GM19452 (cell line): ENCODE data around the gene LGR6.
A peak's percentile ranks its signal among the peaks of the same experiment; 100 is the strongest.

Experiments
- ATAC-seq: cut with Tn5 transposase; IDR thresholded peaks from one replicate; pipeline ENCODE4 v1.9.1; 2021; ENCODE audit not compliant: unreplicated experiment

The LGR6 gene

DNA sequence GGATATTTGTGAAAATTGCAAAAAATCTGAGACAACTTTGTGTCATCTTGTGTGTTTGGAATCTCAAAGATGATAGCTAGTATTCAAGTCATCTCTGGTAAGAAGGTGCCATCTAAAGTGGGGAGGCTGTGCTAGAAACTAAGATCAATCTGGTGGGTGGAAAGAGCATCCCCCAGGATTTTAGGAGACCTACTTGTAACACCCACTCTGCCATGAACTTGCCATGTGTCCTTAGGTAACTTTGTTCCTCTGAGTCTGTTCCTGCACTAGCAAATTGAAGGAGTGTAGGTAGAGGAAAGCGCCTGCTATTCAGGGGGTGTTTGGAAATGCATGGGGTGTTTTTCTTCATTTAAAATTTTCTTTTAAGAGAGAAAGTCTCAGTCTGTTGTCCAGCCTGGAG, 24.4 kb downstream of the LGR6 start:
- ATAC-seq: no peak

DNA sequence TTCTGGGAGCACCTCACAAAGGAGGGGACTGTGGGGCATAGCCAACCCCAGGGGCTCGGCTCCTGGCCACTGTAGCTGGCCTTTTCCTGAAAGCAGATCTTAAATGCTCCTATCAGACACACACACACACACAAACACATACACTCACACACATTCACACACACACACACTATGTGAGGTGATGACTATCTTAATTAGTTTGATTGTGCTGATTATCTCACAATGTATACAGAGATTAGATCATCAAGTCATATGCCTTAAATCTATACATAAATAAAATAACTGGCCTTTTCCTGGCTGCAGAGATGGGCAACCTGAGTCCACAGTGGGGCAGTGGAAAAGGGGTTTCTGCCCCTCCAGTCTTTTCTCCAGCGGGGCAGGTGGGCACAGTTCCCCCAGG, 27.1 kb downstream of the LGR6 start:
- ATAC-seq: no peak

DNA sequence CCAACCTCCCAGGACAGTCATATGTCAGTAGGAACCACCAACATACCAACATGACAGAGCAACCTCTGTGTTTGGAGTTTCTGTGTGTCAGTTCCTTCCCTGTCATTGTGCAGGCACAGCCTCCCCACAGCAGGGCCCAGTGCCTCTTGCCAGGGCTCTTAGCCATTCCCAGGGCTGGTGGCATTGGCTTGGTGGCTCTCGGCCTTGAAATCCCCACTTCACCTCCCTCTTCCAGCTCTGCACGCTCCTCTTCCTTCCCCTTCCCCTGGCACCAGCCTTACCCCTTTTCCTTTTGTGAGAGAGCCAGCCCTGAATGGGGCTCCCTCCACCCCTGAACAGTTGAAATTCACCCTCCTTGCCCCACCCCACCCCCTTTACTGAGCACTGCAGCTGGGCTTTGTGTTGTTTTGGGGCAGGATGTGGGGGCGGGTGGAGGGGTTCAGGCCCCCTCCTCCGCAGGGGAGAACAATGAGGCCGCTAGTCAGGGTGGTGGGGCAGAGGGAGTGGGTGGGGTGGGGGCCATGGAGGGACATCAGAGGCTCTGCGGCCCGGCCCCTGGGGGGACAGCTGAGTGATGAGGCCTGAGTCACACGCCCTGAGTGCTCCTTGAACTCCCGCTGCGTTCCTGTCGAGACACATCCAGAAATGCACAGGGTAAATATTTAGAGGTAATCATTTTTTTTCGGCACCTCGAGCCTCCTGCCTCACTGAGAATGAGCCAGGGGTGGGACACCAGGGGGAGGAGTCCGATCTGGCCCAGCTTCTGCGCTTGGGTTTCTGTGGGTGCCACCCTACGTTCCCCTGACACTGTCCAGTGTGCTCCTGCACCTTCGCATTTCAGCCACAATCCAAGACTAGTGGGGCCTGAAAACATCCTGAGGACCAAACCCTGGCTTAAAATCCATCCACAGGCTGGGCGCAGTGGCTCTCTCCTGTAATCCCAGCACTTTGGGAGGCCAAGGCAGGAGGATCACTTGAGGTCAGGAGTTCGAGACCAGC, 28.6 kb downstream of the LGR6 start:
- no peak for ATAC-seq

DNA sequence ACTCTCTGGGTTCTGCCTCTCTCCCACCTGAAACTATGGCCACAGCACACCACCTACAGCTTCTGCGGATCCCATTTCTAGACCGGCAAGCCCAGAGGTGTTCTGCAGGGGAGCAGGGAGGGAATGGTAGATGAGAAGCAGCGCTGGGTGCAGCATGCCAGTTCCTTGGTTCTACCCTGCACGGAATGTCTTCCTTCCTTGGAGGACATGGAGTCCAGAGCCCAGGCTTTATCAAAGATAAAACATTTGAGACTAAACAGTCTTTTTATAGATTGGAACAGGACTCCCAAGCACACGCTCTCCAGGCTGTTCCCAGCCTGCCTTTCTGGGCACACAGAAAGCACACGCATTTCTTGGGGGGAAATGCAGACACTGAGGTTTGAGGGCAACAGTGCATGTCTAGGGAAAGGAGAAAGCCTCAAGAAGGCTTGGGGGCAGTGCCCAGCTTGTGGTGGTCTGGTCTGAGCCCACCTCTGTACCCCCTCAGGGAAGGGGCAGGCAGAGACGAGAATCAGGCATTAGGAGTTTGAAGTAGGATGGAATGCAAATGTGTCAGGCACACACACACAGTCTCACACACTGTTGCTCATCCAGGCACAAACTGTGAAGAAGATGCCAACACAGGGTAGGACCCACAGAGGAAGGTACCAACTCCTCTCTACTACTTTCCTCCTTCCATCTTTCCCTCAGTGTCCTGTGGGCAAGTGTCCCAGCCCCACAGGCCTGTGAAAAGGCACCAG, 29.7 kb downstream of the LGR6 start:
- ATAC-seq: no peak

DNA sequence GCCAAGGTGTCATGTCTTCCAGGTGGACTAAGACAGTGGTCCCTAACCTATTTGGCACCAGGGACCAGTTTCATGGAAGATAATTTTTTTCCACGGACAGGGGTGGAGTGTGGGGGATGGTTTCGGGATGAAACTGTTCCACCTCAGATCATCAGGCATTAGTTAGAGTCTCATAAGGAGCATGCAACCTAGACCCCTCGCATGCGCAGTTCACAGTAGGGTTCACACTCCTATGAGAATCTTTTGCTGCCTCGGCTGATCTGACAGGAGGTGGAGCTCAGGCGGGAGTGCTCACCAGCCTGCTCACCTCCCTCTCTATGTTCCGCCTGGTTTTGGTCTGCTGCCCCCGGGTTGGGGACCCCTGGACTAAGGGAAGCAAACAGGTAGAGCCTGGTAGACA, 30.9 kb downstream of the LGR6 start:
- ATAC-seq: no peak

DNA sequence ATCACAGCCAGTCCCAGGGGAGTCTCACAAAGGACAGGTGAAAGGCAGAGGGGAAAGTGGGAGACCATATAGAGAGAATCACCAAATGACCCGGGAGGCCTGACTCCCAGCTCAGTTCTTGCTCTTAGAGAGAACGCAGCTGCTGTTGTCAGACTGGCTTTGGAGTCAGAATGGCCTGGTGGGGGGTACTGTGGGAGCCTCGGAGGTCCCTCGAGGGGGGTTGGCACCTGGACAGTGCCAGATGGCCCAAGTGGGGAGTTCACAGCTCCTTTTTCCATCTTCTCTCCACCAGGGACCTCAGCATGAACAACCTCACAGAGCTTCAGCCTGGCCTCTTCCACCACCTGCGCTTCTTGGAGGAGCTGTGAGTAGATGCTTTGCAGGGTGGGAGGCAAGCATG, 31.5 kb downstream of the LGR6 start:
- no peak for ATAC-seq

DNA sequence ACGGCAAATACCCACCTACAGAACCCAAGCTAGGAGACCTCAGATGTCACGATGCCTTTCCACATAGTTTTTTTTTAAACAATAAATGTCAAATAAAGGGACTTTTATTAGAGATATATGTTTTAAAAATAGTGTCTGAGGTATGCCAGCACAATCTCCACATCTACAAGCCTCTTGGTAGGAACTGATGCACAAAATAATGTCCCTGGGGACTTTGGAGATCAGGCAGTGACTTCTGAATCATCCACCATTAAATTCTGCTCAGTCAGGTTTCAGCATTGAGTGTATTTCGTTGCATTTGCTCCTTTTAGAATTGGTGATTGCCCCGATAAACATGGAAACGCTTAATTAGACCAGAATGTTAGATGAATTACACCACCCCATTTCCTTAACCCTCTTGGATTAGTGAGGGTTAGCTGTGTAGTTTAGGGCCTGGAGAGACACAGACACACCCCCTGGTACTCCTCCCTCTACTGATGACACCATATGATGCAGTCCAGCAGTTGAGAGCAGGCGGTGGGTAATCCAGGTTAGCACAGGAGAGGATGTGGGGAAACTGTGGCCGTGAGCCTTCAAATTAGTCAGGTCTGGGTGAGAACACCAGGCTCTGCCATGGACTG, 33.6 kb downstream of the LGR6 start:
- ATAC-seq: no peak

DNA sequence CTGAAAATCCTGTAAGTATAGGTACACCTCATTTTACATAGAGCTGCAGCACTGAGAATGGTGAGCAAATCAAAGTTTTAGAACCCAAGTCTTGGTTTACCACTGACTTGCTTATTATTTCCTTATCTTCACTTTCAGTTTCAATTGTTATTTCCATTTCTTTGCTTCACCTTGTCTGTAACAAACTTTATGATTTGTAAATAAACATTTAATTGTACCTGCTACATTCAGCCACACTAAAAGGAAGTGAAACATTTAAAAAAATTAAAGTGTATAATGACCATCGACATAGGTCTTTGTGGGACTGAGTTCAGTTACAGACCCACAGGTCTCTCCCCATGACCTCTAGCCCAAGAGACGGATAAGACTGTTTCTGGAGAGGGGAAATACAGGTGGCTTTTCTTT, 34.4 kb downstream of the LGR6 start:
- ATAC-seq: no peak

DNA sequence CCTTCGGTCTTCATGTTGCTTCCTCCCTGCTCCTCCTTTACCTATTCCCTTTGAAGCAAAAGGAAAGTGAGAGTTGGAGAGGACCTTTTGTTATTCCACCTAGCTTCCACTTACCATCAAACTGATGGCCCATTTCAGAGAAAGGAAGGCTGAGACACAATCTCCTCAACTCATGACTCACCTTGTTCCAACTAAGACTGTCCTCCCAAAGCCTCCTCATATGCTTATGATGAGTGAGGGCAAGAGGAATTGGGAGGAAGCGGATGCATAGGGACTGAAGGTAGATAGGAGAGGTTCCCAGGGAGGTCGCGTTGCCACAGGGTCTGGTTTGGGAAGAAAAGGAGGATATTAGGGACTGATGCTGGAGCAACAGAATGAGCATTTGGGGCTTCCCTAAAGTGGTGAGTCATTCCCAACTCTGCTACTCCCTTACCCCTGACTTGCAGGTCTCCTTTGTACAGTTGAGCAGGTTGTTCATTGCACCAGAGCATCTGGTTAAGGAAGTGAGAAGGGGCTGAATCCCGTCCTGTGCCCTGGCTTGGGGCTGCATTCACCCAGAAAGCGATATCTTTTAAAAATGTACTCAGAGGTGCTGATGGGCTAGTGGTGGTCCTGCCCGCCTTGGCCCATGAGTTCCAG, 35.0 kb downstream of the LGR6 start:
- ATAC-seq: no peak

DNA sequence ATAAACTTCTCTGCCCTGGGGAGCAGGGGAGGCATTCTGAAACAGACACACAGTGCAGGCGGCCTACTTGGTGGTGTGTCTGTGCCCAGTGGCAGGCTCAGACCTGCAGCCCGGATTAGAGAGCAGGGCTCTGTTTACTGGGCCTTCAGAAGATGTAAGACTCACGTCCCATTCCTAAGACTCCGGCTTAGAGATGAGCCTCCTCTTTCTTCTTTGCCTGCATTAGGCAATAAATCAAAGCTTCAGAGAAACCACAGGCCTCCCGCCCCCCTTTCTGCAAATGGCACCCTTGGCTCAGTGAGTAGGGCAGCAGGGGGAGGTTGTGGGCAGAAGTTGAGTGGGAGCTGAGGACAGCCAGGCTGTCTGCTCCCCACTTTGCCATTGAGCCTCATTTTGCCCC, 35.8 kb downstream of the LGR6 start:
- ATAC-seq: no peak

DNA sequence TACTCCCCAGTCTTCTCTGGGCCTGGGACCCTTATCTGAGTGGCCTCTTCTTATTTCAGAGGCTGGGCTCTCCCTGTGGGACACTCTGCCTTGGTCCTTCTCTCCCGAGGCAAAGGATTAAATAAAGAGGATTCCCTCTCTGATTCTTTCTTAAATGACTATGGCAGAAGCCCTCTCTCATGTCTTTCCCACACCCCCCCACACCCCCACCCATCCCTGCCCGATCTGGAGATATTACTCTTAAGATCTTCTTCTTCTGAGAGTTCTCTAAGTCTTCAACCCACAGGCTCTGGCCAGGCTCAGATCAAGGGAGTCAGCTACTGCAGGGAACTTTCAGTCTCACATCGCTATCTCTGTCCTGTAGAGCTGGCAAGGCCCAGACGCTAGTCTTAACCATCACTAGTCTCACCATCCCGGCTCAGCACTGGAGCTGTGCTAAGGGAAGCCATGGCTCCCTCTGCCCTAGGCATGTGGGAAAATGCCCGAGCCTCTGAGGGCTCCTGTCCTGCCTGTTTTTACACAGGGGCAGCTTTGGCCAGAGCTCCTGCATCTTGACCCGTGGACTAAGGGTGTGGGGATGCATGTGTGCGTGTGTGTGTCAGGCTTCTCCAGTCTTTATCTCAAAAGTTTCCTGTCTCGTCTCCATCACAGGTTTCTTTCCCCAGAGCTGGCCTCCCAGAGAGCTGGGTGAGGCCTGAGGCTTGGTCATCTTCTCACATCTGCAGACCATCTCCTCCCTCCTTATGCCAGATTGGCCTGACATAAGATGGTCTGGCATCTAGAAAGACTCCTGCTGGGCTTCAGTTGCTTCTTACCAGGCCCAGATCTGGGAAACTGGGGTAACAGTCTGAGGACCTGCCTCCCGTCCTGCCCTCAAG, 36.7 kb downstream of the LGR6 start:
- no peak for ATAC-seq

DNA sequence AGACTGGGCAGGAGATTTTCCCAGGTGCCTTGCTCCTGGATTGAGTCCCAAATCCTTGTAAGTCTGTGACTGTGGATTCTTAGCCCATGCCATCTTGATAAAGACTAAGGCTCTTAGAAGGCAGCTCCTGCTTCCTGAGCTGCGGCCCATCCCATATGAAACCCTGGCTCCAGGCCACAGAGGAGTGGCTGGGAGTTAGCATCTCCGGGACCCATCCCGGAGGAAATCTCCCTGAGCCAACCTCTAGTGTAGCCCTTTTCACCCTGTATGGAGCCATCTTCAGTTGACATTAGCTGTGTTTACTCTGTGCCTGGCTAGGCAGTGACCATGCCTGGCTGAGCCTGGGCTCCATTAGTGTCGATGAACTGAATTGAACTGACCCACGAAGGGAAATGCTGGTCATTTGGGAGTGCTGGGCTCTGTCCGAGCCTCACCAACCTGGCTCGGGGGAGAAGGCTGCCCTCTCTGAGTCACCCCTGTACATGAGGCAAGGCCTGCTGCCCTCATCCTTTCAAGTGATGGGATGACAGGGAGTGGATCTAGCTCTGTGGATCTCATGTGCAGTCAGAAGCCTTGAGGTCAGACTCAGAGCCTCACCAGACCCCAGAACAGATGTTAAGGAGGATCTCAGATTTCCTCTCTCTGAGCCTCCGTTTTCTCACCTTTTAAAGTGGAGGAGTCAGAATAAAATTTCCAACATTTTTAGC, 37.5 kb downstream of the LGR6 start:
- no peak for ATAC-seq

DNA sequence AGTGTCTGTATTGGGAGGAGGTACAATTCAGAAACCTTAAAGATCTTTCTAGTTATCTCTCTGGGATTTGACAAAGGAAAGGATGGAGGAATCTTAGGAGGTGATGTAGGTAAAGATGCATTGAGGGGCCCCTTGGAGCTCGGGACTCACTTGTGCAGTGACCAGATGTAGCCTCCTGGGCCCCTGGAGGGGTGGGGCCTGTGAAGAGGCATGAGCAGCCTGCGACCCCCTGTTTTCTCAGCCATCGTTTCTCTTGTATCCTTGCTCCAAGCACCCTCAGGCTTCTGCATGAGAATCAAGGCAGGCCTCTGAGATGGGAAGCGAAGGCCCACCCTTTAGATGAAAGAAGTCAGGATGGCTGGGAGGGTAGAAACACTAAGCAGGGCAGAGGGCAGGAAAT, 39.6 kb downstream of the LGR6 start:
- ATAC-seq: no peak

DNA sequence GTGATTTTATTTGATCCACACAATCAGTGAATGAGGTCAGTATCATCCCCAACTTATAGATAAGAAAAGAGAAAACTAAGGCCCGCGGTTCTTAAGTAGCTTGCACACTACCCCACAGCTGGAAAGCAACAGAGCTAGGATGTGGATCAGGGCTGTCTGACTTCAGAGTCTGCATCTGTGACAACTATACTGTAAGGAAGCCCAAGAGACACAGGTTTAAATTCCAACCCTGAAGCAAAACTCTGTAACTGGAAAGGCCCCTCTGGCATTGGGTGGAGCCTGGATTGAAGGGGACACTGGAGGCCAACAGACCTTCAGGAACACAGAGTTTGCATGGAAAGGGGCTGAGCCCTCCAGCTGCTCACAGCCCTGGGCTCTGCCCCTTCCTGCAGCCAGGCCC, 40.2 kb downstream of the LGR6 start:
- ATAC-seq: no peak

DNA sequence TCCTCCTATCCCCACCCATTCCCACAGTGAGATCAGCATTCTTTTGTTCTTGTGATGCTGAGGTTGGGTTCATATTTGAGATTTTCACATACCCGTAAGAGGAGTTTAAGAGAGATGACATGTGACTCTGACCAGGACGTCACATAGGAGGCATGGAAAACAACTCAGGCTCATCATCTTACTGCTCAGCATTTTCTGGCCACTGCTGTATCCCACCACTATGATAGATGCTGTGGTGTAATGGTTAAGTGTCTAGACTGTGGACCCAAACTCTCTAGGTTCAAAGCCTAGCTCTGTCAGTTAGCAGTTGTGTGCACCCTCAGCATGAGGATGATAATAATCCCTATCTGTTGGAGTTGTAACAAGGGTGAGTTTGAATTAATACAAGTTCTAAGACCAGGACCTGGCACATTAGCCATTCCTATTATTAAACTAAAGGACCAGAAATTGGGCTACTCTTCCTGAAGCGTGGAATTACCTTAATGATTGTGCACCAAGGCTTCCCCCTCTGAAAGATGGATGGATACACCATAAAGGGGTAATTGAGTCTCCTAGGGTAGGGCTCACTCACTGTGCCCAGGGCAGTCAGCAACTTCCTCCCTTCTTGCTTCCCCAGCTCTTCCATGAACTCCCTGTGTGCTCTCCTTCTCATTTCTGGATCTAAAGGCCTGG, 40.9 kb downstream of the LGR6 start:
- no peak for ATAC-seq

DNA sequence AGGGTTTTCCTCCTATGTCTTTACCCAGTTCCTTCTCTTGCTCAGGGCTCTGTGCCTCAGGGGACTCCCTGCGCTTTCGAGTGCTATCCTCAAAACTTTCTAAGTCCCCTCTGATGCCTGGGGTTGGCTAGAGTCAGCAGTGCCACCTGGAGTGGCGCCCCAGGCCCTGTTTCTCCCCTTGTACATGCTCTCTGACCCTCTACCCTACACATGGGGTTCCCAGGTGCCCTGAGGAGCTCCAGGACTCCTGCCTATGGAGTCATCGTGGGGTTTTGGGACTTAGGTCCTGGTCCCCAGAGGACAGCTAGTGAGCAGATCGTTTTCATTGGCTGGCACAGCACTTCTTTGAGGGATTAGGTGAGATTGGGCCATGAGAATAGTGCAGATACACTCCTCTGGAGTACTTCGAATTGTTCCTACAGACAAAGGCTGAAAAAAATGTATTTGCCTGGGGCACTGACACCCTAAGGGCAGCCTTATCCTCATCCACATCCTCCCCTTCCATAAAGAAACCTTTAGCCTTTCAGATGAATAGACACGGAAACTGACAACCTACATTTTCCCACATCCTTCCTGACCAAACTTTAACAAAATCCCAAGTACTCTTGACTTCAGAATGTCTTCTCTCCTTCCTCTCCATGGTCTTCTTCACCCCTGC, 41.5 kb downstream of the LGR6 start:
- no peak for ATAC-seq

DNA sequence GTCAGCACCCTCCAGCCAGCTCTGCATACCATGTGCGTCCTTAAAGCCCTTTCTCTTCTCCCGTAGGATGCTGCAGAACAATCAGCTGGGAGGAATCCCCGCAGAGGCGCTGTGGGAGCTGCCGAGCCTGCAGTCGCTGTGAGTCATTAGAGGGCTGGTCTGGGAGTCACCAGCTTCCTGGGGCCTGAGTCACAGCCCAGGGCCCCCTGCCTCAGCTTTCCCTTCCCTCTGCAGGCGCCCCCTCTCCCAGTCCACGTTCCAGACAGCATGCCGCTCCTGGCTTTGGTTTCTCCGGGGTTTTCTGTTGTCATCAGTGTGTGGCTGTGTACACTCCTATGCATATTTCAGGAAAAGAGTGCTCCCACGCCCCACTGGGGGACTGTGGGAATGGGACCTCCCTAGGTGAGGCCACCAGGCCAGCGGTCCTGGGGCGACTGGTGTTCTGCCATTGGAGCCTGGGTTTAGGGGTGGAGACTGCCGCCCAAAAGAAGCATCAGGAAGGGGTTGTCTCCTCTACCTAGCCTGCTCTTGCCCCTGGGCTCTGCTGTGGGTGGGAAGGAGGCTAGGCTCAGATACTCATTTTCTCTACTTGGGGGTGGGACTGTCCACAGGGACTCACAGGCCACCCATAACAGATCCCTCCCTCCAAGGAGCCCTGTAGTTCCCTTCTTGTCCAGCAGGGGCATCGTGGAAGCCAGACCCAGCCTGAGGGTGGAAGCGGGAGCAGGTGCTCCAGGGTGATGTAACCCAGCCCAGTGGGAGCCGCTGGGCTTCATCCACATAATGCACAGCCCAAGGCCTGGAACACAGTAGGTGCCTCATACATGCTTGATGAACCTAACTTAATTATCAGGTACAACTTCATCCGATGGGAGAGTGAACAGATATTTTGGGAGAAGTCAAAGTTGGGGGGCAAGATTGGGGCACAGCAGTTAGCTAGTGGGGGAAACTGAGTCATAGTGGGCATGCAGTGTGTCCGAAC, 42.5 kb downstream of the LGR6 start:
- peak; percentile 58 for ATAC-seq
